Vagina (tissue), 2 donors: ENCODE data around the gene LAMC3.

ENCODE experiments used
- CTCF ChIP-seq, 3 experiments: fragments of 450-650 bp in 2 of 3; fragments of 200-600 bp in 1 of 3; sonication (generic) in 1 of 3; IDR thresholded peaks; one replicate each; pipeline ENCODE4 v1.5.1; 2017 to 2019; ENCODE audit warnings: antibody characterized with exemption in 3 of 3, mild to moderate bottlenecking in 2 of 3, moderate library complexity in 2 of 3
- POLR2A ChIP-seq, 2 donors: fragments of 450-650 bp; IDR thresholded peaks; one replicate each; pipeline ENCODE4 v1.6.1; 2017; ENCODE audit warnings: antibody characterized with exemption in 2 of 2, mild to moderate bottlenecking in 2 of 2, moderate library complexity in 2 of 2
- POLR2AphosphoS5 ChIP-seq, 2 donors: sonication (generic); formaldehyde crosslinking; IDR thresholded peaks; one replicate each; pipeline ENCODE4 v1.9.0; 2017; ENCODE audit warnings: antibody characterized with exemption in 2 of 2, mild to moderate bottlenecking in 2 of 2, low read depth in 1 of 2; ENCODE audit not compliant: insufficient read depth in 1 of 2

GRCh38 chr9:131013015-131013755 is 4.2 kb downstream of the LAMC3 start:
- no peak for TF ChIP-seq CTCF (IDR thresholded peaks at IDR 0.05)
- TF ChIP-seq POLR2AphosphoS5 (IDR thresholded peaks at IDR 0.05; ENCODE audit: insufficient read depth in 1 of 2, low read depth in 1 of 2), result no peak
- TF ChIP-seq POLR2A (IDR thresholded peaks at IDR 0.05), result no peak
